CD4-positive, alpha-beta T cell (primary cell): ENCODE measurements around the gene PIP5K1B. TPM values are rescaled to one million over a fixed set of nuclear protein-coding genes. Genes with fewer than 3 reads are reported as not detected.

Experiments used
- ATAC-seq: fragments of 200-7000 bp; cut with Tn5 transposase; one replicate; pipeline ENCODE4 v1.10.0; 2022; ENCODE audit warnings: mild to moderate bottlenecking; ENCODE audit not compliant: poor library complexity
- CTCF ChIA-PET: fragments of 350-600 bp; sonication (Branson Sonifier 250); formaldehyde crosslinking; loops from one replicate; lab custom pipeline; 2021; ENCODE audit warnings: antibody characterized with exemption, inconsistent platforms; lab: Charles Lee
- POLR2A ChIA-PET: fragments of 350-600 bp; sonication (Branson Sonifier 250); formaldehyde crosslinking; loops from one replicate; lab custom pipeline; 2021; ENCODE audit warnings: antibody characterized with exemption, inconsistent platforms; lab: Charles Lee
- DNase-seq, 14 experiments: peaks; one replicate each; pipeline ENCODE4 v3.0.0-alpha.2; 2013 to 2020; ENCODE audit warnings: mixed read lengths in 2 of 14
- H3K27ac ChIP-seq, 2 donors: one replicate each; pipeline versions ENCODE4 v1.5.1 to v1.7.0; 2013; ENCODE audit warnings: low read length in 2 of 2, low read depth in 1 of 2, mild to moderate bottlenecking in 1 of 2
- H3K27me3 ChIP-seq, 2 experiments: 1 replicate in 1 of 2; 2 replicates in 1 of 2; pipeline versions ENCODE4 v1.6.1 to v1.7.0; 2013; ENCODE audit warnings: low read length in 2 of 2, control low read depth in 1 of 2, mild to moderate bottlenecking in 1 of 2, moderate library complexity in 1 of 2; ENCODE audit not compliant: insufficient read depth in 2 of 2, control insufficient read depth in 1 of 2
- H3K36me3 ChIP-seq: one replicate; pipeline ENCODE4 v1.6.1; 2013; ENCODE audit warnings: low read length, control low read depth; ENCODE audit not compliant: insufficient read depth
- H3K4me1 ChIP-seq: one replicate; pipeline ENCODE4 v1.6.1; 2013; ENCODE audit warnings: low read length, control low read depth; ENCODE audit not compliant: insufficient read depth
- H3K4me3 ChIP-seq: one replicate; pipeline ENCODE4 v1.5.1; 2013; ENCODE audit warnings: mild to moderate bottlenecking, low read length, moderate library complexity
- H3K9me3 ChIP-seq, 2 experiments: 1 replicate in 1 of 2; 2 replicates in 1 of 2; pipeline versions ENCODE4 v1.6.1 to v1.7.0; 2013; ENCODE audit warnings: low read length in 2 of 2, mild to moderate bottlenecking in 2 of 2, control low read depth in 1 of 2, moderate library complexity in 1 of 2; ENCODE audit not compliant: control insufficient read depth in 1 of 2, insufficient read depth in 1 of 2
- H3K27ac Mint-ChIP-seq: one replicate; pipeline ENCODE4 v1.8.0; 2020; ENCODE audit warnings: mixed read lengths
- H3K27me3 Mint-ChIP-seq: one replicate; pipeline ENCODE4 v1.8.0; 2021; ENCODE audit warnings: mixed read lengths
- H3K36me3 Mint-ChIP-seq: one replicate; pipeline ENCODE4 v1.8.0; 2021; ENCODE audit warnings: low read depth, mixed read lengths
- H3K4me1 Mint-ChIP-seq: one replicate; pipeline ENCODE4 v1.8.0; 2021; ENCODE audit warnings: low read depth, mixed read lengths
- H3K4me3 Mint-ChIP-seq: one replicate; pipeline ENCODE4 v1.8.0; 2020; ENCODE audit warnings: mild to moderate bottlenecking, mixed read lengths
- H3K9me3 Mint-ChIP-seq: one replicate; pipeline ENCODE4 v1.8.0; 2020; ENCODE audit warnings: mixed read lengths
- intact Hi-C, 2 experiments: fragments of 100-400 bp; cut with DNase I in 1 of 2; cut with micrococcal nuclease in 1 of 2; formaldehyde crosslinking; loops; one replicate each; pipeline versions ENCODE4 v1.15.1 to v1.9.0; 2023 to 2025; cut with DNase I, micrococcal nuclease
- total RNA-seq, 174 experiments: library from RNA in 2 of 174; stranded (reverse) in 2 of 174; gene quantifications; one replicate each; pipeline ENCODE4 v1.2.3 and lab custom pipeline; 2021 to 2026
- TF ChIP-seq, protein P1 (sequence below): fragments of 200-600 bp; IDR thresholded peaks from one replicate; pipeline ENCODE4 v1.8.0; 2022; ENCODE audit warnings: antibody characterized with exemption, mild to moderate bottlenecking

Gene PIP5K1B
- total RNA-seq, 2 experiments from 2014 or later, result not detected

DNA sequence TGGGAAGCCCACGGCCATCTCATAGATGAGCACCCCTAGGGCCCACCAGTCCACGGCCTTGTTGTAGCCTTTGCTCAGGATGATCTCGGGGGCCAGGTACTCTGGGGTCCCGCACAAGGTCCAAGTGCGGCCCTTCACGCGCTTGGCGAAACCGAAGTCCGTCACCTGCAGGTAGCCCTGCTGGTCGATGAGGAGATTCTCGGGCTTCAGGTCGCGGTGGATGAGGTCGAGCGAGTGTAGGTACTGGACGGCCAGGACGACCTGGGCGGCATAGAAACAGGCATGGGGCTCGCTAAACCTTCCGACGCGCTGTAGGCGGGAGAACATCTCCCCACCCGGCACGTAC lies 308.3 kb downstream of the PIP5K1B start:
- Histone ChIP-seq H3K9me3 (peaks cover 0 to 7% of the 10 kb centered on the region in 2 experiments), H3K4me3 (no peak overlapping the region), H3K36me3 (no peaks in the 10 kb centered on the region), H3K4me1 (peaks cover 11% of the 10 kb centered on the region), H3K27ac (no peak overlapping the region), H3K27me3 (peaks cover 0 to 10% of the 10 kb centered on the region in 2 experiments)
- no peak for ATAC-seq
- Mint-ChIP-seq H3K4me1 (peaks cover 14% of the 10 kb centered on the region), H3K4me3 (no peak overlapping the region), H3K36me3 (no peaks in the 10 kb centered on the region), H3K9me3 (no peaks in the 10 kb centered on the region), H3K27ac (no peak overlapping the region), H3K27me3 (peaks cover 19% of the 10 kb centered on the region)
- intact Hi-C loops, result no loop called here
- CTCF ChIA-PET, result no interaction called here
- DNase-seq, result no peak
- TF ChIP-seq, protein P1, sequence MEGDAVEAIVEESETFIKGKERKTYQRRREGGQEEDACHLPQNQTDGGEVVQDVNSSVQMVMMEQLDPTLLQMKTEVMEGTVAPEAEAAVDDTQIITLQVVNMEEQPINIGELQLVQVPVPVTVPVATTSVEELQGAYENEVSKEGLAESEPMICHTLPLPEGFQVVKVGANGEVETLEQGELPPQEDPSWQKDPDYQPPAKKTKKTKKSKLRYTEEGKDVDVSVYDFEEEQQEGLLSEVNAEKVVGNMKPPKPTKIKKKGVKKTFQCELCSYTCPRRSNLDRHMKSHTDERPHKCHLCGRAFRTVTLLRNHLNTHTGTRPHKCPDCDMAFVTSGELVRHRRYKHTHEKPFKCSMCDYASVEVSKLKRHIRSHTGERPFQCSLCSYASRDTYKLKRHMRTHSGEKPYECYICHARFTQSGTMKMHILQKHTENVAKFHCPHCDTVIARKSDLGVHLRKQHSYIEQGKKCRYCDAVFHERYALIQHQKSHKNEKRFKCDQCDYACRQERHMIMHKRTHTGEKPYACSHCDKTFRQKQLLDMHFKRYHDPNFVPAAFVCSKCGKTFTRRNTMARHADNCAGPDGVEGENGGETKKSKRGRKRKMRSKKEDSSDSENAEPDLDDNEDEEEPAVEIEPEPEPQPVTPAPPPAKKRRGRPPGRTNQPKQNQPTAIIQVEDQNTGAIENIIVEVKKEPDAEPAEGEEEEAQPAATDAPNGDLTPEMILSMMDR, result no peak
- POLR2A ChIA-PET, result no interaction called here

DNA sequence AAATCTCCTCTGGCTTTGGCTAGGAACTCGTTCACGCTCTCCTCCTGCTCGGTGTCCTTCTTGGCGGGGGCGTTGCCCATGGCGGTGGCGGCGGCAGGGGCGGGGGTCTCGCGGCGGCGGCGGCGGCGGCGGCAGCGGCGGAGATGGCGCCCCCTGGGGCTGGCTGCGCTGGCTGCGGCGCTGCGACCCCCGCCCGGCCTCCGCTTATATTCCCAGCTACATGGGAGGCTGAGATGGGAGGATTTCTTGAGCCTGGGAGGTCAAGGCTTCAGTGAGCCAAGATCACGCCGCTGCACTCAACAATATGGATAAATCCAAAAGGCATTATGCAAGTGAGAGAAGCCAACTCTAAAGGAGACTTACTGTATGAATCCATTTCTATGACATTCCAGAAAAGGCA lies 309.0 kb downstream of the PIP5K1B start, which contains the start of gene PRKACG:
Gene PRKACG, minus strand, starts transcription at position 101 of the 400 bp plus-strand sequence. Its CDS starts 21 bp downstream, at position 80.
- H3K4me1 ChIP-seq, result peaks cover 16% of the 10 kb centered on the region
- H3K9me3 Mint-ChIP-seq, result no peaks in the 10 kb centered on the region
- H3K4me3 Mint-ChIP-seq, result no peak within 1 kb of the TSS
- DNase-seq, result no peak
- TF ChIP-seq, protein P1, result no peak
- ChIA-PET POLR2A (no interaction called here), CTCF (no interaction called here)
- no peak for ATAC-seq
- intact Hi-C loops, result no loop called here
- peaks cover 20% of the 10 kb centered on the region for H3K4me1 Mint-ChIP-seq
- H3K36me3 ChIP-seq, result no peaks in the 10 kb centered on the region
- H3K27ac ChIP-seq, result no peak within 1 kb of the TSS
- H3K27me3 Mint-ChIP-seq, result peaks cover 19% of the 10 kb centered on the region
- no peak within 1 kb of the TSS for H3K27ac Mint-ChIP-seq
- no peaks in the 10 kb centered on the region for H3K36me3 Mint-ChIP-seq
- H3K27me3 ChIP-seq, result peaks cover 0 to 10% of the 10 kb centered on the region in 2 experiments
- peaks cover 0 to 7% of the 10 kb centered on the region in 2 experiments for H3K9me3 ChIP-seq
- no peak within 1 kb of the TSS for H3K4me3 ChIP-seq

DNA sequence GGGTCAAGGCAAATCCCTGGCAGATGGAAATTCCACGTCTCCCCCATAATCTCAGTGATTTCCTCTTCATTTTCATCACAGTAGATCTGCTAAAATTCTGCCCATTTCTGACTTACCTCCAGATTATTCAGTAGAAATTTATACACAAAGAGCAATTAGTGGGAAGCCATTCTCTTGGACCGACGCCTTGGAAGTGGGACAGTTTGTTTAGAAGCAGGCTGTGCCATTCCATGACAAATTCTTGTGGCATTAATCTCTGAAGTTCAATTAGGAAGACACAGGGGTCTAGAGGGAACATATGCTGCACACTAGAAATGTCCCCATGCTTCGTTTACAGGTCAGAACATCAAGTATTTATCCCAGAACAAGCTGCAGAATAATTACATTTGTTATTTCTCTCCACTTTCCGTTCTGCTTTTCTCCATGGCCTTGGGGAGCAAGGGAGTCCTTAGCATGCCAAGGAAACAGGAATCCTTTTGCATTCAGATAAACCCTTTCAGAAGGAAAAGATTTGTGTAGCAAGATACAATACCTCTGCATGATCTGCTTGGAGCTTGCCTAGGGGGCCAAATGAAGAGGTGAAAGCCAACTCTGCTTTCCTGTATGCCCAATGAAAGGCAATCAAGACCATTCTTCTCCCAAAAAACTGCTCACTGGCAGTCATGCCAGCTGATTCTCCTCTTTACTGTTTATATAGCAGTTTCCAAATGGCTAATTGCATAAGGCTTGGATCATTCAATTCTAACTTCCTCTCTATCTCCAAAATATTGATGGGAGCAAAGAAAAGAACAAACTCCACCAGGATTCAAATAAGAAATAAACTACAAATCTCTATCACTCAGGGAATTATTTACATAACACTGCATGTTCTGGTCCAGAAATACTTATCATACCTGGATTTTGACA lies 311.4 kb downstream of the PIP5K1B start:
- CTCF ChIA-PET, result no interaction called here
- POLR2A ChIA-PET, result no interaction called here
- Mint-ChIP-seq H3K36me3 (no peaks in the 10 kb centered on the region), H3K4me3 (no peak overlapping the region), H3K4me1 (peaks cover 42% of the 10 kb centered on the region), H3K27me3 (peaks cover 15% of the 10 kb centered on the region), H3K27ac (no peak overlapping the region), H3K9me3 (no peaks in the 10 kb centered on the region)
- Histone ChIP-seq H3K27me3 (peaks cover 0 to 10% of the 10 kb centered on the region in 2 experiments), H3K4me1 (peaks cover 34% of the 10 kb centered on the region), H3K9me3 (peaks cover 0 to 7% of the 10 kb centered on the region in 2 experiments), H3K4me3 (no peak overlapping the region), H3K27ac (no peak overlapping the region), H3K36me3 (no peaks in the 10 kb centered on the region)
- no peak for ATAC-seq
- TF ChIP-seq, protein P1, result no peak
- intact Hi-C loops, result no loop called here
- DNase-seq, result no peak
